ENCODE data around the gene CST9L. TPM values are rescaled to one million over a fixed set of nuclear protein-coding genes. Genes with fewer than 3 reads are reported as not detected.

The CST9L gene
- total RNA-seq, 1 donor from 2014 or later, result not detected

DNA sequence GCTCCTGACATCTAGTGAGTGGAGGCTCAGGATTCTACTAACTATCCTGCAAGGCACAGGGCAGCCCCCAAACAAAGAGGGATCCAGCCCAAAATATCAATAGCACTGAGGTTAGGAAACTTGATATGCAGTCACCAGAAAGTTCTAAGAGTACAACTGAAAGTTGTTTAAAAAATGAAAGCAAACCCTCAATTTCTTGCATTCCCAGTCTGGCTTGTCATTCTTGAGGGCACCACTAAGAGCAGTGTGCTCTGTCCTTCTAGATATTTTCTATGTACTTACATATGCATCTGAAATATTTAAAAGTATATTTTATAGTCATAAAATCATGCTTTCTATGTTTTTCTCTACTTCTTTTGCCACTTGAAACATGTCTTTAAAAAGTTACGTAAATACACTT lies 41.4 kb downstream of the CST9L start:
- no peak for DNase-seq (ENCODE audit: missing footprints)
- ATAC-seq, result no peak
- intact Hi-C loops (cut with DNase I), result no loop called here

DNA sequence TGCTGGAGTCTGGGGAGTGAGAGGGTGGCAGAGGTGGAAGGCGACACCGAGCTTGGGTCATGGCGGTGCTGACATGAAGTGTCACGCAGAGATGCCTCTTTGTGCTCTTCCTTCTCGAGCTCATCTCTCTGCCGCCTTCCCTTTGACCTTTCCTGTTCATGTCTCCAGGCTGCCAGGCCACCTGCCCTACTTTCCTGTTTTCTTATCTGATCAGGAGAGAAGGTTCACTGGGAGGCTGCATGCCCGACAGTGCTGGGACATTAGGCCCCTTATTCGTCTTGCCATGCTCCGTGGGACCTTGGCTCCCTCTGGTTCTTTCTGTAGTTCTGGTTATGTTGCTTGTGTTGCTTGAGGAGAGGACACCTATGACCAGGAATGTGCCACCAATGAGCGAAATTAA lies 44.1 kb downstream of the CST9L start:
- ATAC-seq (no peak), DNase-seq (ENCODE audit: missing footprints) (no peak)
- intact Hi-C loops (cut with DNase I), result no loop called here

DNA sequence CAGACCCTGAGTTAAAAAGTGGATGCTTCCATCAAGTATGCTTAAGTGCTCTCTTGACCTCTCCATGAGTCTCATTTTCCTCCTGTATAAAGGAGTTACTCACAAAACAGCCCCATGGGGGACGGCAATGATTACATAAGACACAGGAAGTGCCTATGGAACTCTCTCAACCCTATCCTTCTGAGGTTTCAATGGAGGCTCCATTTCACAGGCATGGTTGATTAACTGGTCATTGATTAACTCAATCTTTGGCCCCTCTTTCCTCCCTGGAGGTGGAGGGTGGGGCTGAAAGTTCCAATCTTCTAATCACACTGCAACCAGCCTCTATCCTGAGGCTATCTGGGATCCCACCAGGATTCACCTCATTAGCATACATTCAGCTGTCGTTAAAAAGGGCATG lies 48.1 kb downstream of the CST9L start:
- ATAC-seq, result no peak
- intact Hi-C loops (cut with DNase I), result no loop called here
- no peak for DNase-seq (ENCODE audit: missing footprints)

DNA sequence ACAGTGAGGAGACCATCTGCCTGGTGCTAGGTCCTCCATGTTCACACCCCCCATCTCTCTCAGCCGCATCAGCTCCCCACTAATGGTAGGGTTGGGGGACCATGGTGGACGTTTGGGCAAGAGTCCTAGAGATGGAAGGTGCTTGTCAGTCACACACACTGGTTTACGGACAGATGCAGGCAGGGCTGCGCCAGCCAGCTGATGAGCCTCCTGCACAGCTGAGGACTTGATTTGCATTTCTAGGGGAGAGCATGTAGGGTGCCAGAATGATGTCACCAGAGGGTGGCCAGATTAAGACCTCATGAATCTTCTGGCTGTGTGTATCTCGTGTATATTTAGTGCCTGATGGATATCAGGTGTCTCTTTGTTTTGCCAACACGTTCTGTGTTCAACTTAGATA lies 48.7 kb downstream of the CST9L start:
- no peak for ATAC-seq
- intact Hi-C loops (cut with DNase I), result no loop called here
- no peak for DNase-seq (ENCODE audit: missing footprints)

DNA sequence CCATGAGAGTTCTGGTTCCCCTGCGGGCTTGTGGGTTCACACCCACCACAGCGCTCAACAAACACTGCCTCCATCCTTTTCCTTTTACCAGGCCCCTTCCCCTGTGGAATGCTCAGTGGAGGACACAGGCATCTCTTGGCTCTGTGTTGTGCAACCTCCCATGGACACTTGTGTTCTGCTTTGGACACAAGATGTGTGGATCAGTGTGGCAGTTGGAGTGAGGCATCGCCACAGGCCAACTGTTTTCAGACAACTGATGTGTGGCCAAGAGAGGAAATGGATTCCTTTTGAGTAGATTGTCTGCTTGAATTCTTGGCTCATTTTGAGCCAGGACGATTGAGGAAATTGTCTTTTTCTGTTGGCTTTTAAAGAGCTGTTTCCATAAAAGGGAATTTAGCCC lies 50.6 kb downstream of the CST9L start:
- ATAC-seq (no peak), DNase-seq (ENCODE audit: missing footprints) (no peak)
- intact Hi-C loops (cut with DNase I), result no loop called here

DNA sequence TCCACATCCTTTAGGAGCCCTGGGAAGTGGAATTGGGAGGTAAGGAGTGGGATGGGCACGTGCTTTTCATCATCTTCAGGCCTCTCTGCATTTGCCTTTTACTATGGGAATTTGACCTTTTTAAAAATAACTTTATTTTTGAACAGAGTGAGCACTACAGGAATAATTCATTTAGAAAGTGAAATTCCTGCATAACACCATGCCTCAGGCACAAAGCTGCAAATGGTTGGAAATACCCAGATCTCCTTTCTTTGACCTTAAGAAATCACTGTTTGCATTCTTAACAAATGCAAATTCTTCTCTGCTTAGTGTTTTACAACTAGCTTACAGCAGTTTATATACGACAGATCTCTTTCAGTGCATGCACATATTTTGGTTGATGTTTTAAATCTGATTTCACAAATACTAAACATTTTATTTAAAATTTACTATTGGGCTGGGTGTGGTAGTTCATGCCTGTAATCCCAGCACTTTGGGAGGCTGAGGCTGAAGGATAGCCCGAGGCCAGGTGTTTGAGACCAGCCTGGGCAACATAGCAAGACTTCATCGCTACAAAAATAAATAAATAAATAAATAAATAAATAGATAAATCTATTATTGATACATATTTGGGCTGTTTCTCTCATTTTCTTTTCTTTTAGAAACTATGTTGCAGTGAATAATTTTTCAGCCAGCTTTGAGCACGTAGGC lies 52.9 kb downstream of the CST9L start:
- DNase-seq (ENCODE audit: missing footprints) (no peak), ATAC-seq (no peak)
- intact Hi-C loops (cut with DNase I), result no loop called here

DNA sequence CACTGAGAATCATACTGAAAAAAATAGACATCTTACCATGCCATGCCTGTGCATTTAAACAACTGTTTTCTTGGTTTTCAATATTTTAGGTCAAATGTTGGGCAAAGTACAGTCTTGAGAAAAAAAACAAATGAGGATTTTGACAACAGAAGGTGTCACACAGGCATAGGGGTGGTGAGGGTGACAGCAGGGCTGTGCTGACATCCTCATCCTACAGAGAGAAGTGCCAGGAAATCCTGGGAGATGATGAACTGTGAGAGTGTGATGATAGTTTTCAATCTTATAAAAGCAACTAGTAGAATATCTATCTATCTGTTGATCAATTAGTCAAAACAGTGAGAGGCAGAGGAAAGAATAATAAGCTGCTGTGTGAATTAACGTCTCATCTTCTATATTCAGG lies 53.4 kb downstream of the CST9L start:
- ATAC-seq, result no peak
- no peak for DNase-seq (ENCODE audit: missing footprints)
- intact Hi-C loops (cut with DNase I), result no loop called here

Other genes starting within 250 kb of the CST9L start
- gene NXT1, start 217.7 kb downstream of the CST9L start, total RNA-seq, result 6.5 TPM
- 20.6 TPM for gene GZF1, start 206.3 kb downstream of the CST9L start, total RNA-seq
- 4.7 TPM for gene NAPB, start 147.0 kb downstream of the CST9L start, total RNA-seq
- not detected for gene CSTL1, start 128.8 kb downstream of the CST9L start, total RNA-seq
- not detected for gene CST11, start 115.6 kb downstream of the CST9L start, total RNA-seq
- not detected for gene CST8, start 77.4 kb downstream of the CST9L start, total RNA-seq
- gene CST9, start 37.4 kb upstream of the CST9L start, total RNA-seq, result not detected
- gene CST3, start 69.5 kb upstream of the CST9L start, total RNA-seq, result 1,033 TPM
- gene CST4, start 120.6 kb upstream of the CST9L start, total RNA-seq, result not detected
- gene CST1, start 182.5 kb upstream of the CST9L start, total RNA-seq, result not detected